SIG-M5 treated with dmso at 0.1 percent for 504 hours (cell line): ENCODE data around the gene CPT1B.

Experiments
- DNase-seq: peaks from one replicate; lab custom pipeline; 2025; ENCODE audit not compliant: unreplicated experiment; lab: John Stamatoyannopoulos, UW

The CPT1B gene

GRCh38 chr22:50586416-50586815 is 8.2 kb upstream of the CPT1B start:
- no peak for DNase-seq

- DNase-seq, result no peak
Observed at GRCh38 chr22:50585781-50586180, 7.6 kb upstream of the CPT1B start.

- DNase-seq, result no peak
Observed at GRCh38 chr22:50585238-50585637, 7.0 kb upstream of the CPT1B start.

GRCh38 chr22:50584106-50585096 is 6.2 kb upstream of the CPT1B start:
- DNase-seq, result no peak

GRCh38 chr22:50583294-50583861 is 5.2 kb upstream of the CPT1B start:
- no peak for DNase-seq

GRCh38 chr22:50582493-50583293 is 4.5 kb upstream of the CPT1B start, which contains the start of gene CHKB:
CHKB (minus strand) TSS chr22:50582849; CDS start chr22:50582781, 68 bp downstream.
- peak; percentile 97 for DNase-seq

GRCh38 chr22:50581950-50582492 is 3.8 kb upstream of the CPT1B start:
- no peak for DNase-seq

GRCh38 chr22:50581031-50581949 is 3.1 kb upstream of the CPT1B start:
- DNase-seq, result no peak

GRCh38 chr22:50579752-50580151 is 1.5 kb upstream of the CPT1B start:
- no peak for DNase-seq

- no peak for DNase-seq
Observed at GRCh38 chr22:50578776-50579310, 616 bp upstream of the CPT1B start.

GRCh38 chr22:50577697-50577986 is 585 bp downstream of the CPT1B start:
- no peak for DNase-seq

GRCh38 chr22:50576806-50577696 is 1.2 kb downstream of the CPT1B start:
- DNase-seq, result no peak

GRCh38 chr22:50576070-50576469 is 2.2 kb downstream of the CPT1B start:
- DNase-seq, result no peak

GRCh38 chr22:50575426-50575941 is 2.7 kb downstream of the CPT1B start:
- DNase-seq, result no peak

- DNase-seq, result no peak
Observed at GRCh38 chr22:50574383-50574755, 3.9 kb downstream of the CPT1B start.

- DNase-seq, result no peak
Observed at GRCh38 chr22:50573491-50574382, 4.5 kb downstream of the CPT1B start.

- no peak for DNase-seq
Observed at GRCh38 chr22:50572965-50573364, 5.3 kb downstream of the CPT1B start.
